Ishikawa (cell line): ENCODE results near the gene SNX19.

Experiments
- CEBPB ChIP-seq: IDR thresholded peaks from 2 replicates; pipeline ENCODE4 v1.6.1; 2012
- CREB1 ChIP-seq: IDR thresholded peaks from 2 replicates; pipeline ENCODE4 v1.6.1; 2012; ENCODE audit warnings: low read depth
- EGR1 ChIP-seq: IDR thresholded peaks from 2 replicates; pipeline ENCODE4 v1.6.1; 2012
- EP300 ChIP-seq: IDR thresholded peaks from 2 replicates; pipeline ENCODE4 v1.6.1; 2012; ENCODE audit warnings: borderline replicate concordance
- FOXM1 ChIP-seq: IDR thresholded peaks from 2 replicates; pipeline ENCODE4 v1.6.1; 2012; ENCODE audit warnings: low read depth, borderline replicate concordance
- MAX ChIP-seq: IDR thresholded peaks from 2 replicates; pipeline ENCODE4 v1.6.1; 2012
- NFIC ChIP-seq: IDR thresholded peaks from 2 replicates; pipeline ENCODE4 v1.6.1; 2012
- RAD21 ChIP-seq: IDR thresholded peaks from 2 replicates; pipeline ENCODE4 v1.6.1; 2012; ENCODE audit warnings: low read depth
- REST ChIP-seq: IDR thresholded peaks from 2 replicates; pipeline ENCODE4 v1.6.1; 2012; ENCODE audit warnings: low read depth, mild to moderate bottlenecking
- TAF1 ChIP-seq: IDR thresholded peaks from 2 replicates; pipeline ENCODE4 v1.6.1; 2012; ENCODE audit warnings: low read depth, mild to moderate bottlenecking
- TCF12 ChIP-seq: IDR thresholded peaks from 2 replicates; pipeline ENCODE4 v1.6.1; 2012; ENCODE audit warnings: low read depth
- TEAD4 ChIP-seq: IDR thresholded peaks from 2 replicates; pipeline ENCODE4 v1.6.1; 2012
- USF1 ChIP-seq: IDR thresholded peaks from 2 replicates; pipeline ENCODE4 v1.6.1; 2012
- YY1 ChIP-seq: IDR thresholded peaks from 2 replicates; pipeline ENCODE4 v1.6.1; 2012; ENCODE audit warnings: low read depth
- ZBTB7A ChIP-seq: IDR thresholded peaks from 2 replicates; pipeline ENCODE4 v1.6.1; 2012; ENCODE audit warnings: low read depth

Gene SNX19

GRCh38 chr11:130848361-130849214 is 67.7 kb downstream of the SNX19 start:
- TF ChIP-seq USF1, result no peak

GRCh38 chr11:130847517-130847916 is 68.8 kb downstream of the SNX19 start:
- TF ChIP-seq CREB1, result no peak

GRCh38 chr11:130846606-130847005 is 69.7 kb downstream of the SNX19 start:
- TF ChIP-seq YY1, result no peak
- no peak for TF ChIP-seq NFIC
- no peak for TF ChIP-seq MAX

GRCh38 chr11:130842001-130842400 is 74.3 kb downstream of the SNX19 start:
- TF ChIP-seq REST (no peak), TEAD4 (no peak), ZBTB7A (no peak), EP300 (no peak), TCF12 (no peak), EGR1 (no peak)

- TF ChIP-seq EGR1 (no peak), YY1 (no peak), REST (no peak), TAF1 (no peak), TCF12 (no peak), EP300 (no peak), CREB1 (no peak), MAX (no peak)
These were observed 75.6 kb downstream of the SNX19 start for GRCh38 chr11:130840679-130841078.

GRCh38 chr11:130839981-130840666 is 76.2 kb downstream of the SNX19 start:
- TF ChIP-seq REST (no peak), EGR1 (no peak), MAX (no peak), CEBPB (no peak), FOXM1 (no peak), TCF12 (no peak), YY1 (no peak), CREB1 (no peak), USF1 (no peak), EP300 (no peak), ZBTB7A (no peak), NFIC (no peak), RAD21 (no peak), TAF1 (no peak), TEAD4 (no peak)
